GM12878 (cell line): ENCODE measurements around the gene ATP6V1F. TPM values are rescaled to one million over a fixed set of nuclear protein-coding genes. Genes with fewer than 3 reads are reported as not detected.

Source experiments
- ATAC-seq: fragments of 200-7000 bp; cut with Tn5 transposase; 3 replicates; pipeline ENCODE4 v1.9.1; 2020; ENCODE audit warnings: mild to moderate bottlenecking, moderate library complexity
- BruUV-seq: library from RNA; stranded (reverse); fragments of 400-500 nt; replicated peaks from 2 replicates; lab custom pipeline; 2021; lab: Mats Ljungman, UMichigan
- CTCF ChIA-PET: fragments of 300-600 bp; sonication (Branson Sonifier 250); formaldehyde crosslinking; extraction: SDS; loops from one replicate; lab custom pipeline; 2021; ENCODE audit warnings: inconsistent platforms; lab: Yijun Ruan, JAX
- POLR2A ChIA-PET: fragments of 350-600 bp; formaldehyde crosslinking; extraction: SDS; loops from one replicate; lab custom pipeline; 2021; ENCODE audit warnings: inconsistent platforms; lab: Charles Lee
- RAD21 ChIA-PET: fragments of 300-600 bp; sonication (Branson Sonifier 250); formaldehyde crosslinking; loops from one replicate; lab custom pipeline; 2023; ENCODE audit warnings: antibody characterized with exemption; ENCODE audit not compliant: unreplicated experiment; lab: Charles Lee
- SMC1A ChIA-PET: fragments of 300-600 bp; sonication (Branson Sonifier 250); formaldehyde crosslinking; loops from one replicate; lab custom pipeline; 2023; ENCODE audit not compliant: unreplicated experiment, uncharacterized antibody; lab: Charles Lee
- DNase-seq: peaks from one replicate; pipeline ENCODE4 v3.0.0-alpha.2; 2011; ENCODE audit warnings: low read depth, low spot score
- FAIRE-seq: peaks from 3 replicates; lab custom pipeline; 2011; peaks lifted over from hg19 to GRCh38; lab: Jason Lieb, UNC
- H2AFZ ChIP-seq: 2 replicates; pipeline ENCODE4 v1.6.0; 2011; ENCODE audit warnings: low read depth, low read length, control low read depth; ENCODE audit not compliant: control insufficient read depth
- H3K27ac ChIP-seq: 2 replicates; pipeline ENCODE4 v1.5.1; 2011; ENCODE audit warnings: control low read depth; ENCODE audit not compliant: control insufficient read depth, insufficient read depth
- H3K27me3 ChIP-seq, 2 experiments: replicated peaks in 1 of 2; 2 replicates each; pipeline versions ENCODE4 v1.6.0 to v1.6.1; 2011; ENCODE audit warnings: low read length in 1 of 2; ENCODE audit not compliant: control insufficient read depth in 2 of 2, insufficient read depth in 2 of 2
- H3K36me3 ChIP-seq, 2 experiments: 2 replicates each; pipeline ENCODE4 v1.5.1; 2011; ENCODE audit warnings: low read length in 1 of 2; ENCODE audit not compliant: control insufficient read depth in 2 of 2, insufficient read depth in 2 of 2
- H3K4me1 ChIP-seq: 2 replicates; pipeline ENCODE4 v1.6.1; 2011; ENCODE audit warnings: mild to moderate bottlenecking, low read length, moderate library complexity, mixed read lengths; ENCODE audit not compliant: control insufficient read depth, insufficient read depth
- H3K4me2 ChIP-seq: 2 replicates; pipeline ENCODE4 v1.6.0; 2011; ENCODE audit warnings: control low read depth; ENCODE audit not compliant: control insufficient read depth, insufficient read depth
- H3K4me3 ChIP-seq: fragments of 200-600 bp; sonication (generic); 2 replicates; pipeline ENCODE4 v1.5.1; 2016
- H3K79me2 ChIP-seq: 2 replicates; pipeline ENCODE4 v1.6.0; 2011; ENCODE audit warnings: low read length; ENCODE audit not compliant: control insufficient read depth, insufficient read depth
- H3K9ac ChIP-seq: 2 replicates; pipeline ENCODE4 v1.8.0; 2011; ENCODE audit warnings: low read length, control low read depth, mixed read lengths; ENCODE audit not compliant: control insufficient read depth, insufficient read depth
- H3K9me3 ChIP-seq: replicated peaks from 3 replicates; pipeline ENCODE4 v1.5.1; 2011; ENCODE audit warnings: mild to moderate bottlenecking, low read length; ENCODE audit not compliant: control insufficient read depth, insufficient read depth
- H4K20me1 ChIP-seq: 2 replicates; pipeline ENCODE4 v1.6.0; 2011; ENCODE audit not compliant: control insufficient read depth, insufficient read depth
- MTA2 ChIP-seq: fragments of 450-650 bp; IDR thresholded peaks from 2 replicates; pipeline ENCODE4 v1.6.1; 2016; ENCODE audit warnings: low read depth, mild to moderate bottlenecking, moderate library complexity
- RELA ChIP-seq: fragments of 450-650 bp; IDR thresholded peaks from 2 replicates; pipeline ENCODE4 v1.8.0; 2014; ENCODE audit warnings: borderline replicate concordance; ENCODE audit not compliant: partially characterized antibody
- YBX1 ChIP-seq: fragments of 450-650 bp; IDR thresholded peaks from 2 replicates; pipeline ENCODE4 v1.6.1; 2016; ENCODE audit warnings: antibody characterized with exemption
- WGBS: methylation state at CpG from one replicate; pipeline ENCODE4 v1.1.6; 2016; ENCODE audit warnings: low lambda C conversion rate; ENCODE audit not compliant: insufficient replicate concordance, insufficient coverage; ENCODE audit errors: missing lambda C conversion rate; 5-methylcytosine and 5-hydroxymethylcytosine counted together
- in situ Hi-C: fragments of 300-500 bp; cut with MboI; formaldehyde crosslinking; loops from 9 replicates; pipeline ENCODE4 v1.14.3; 2018; ENCODE audit warnings: mixed read lengths
- intact Hi-C: fragments of 100-400 bp; cut with micrococcal nuclease; formaldehyde crosslinking; loops from one replicate; pipeline ENCODE4 v1.14.2; 2022; ENCODE audit not compliant: unreplicated experiment
- polyA plus RNA-seq, 11 experiments: library from polyadenylated mRNA; depleted of rRNA in 4 of 11; unstranded in 6 of 11; stranded (reverse) in 5 of 11; fragments of >200 nt; fragmentation: Nextera tagmentation in 4 of 11; fragmentation: Illumina TruSeq in 1 of 11; extraction: Ambion mirVana in 4 of 11; extraction: Trizol in 1 of 11; gene quantifications; 1 replicate in 1 of 11; 2 replicates in 10 of 11; pipeline versions ENCODE4 v1.2.1 to v1.2.3, GENCODE V29; 2011 to 2016; ENCODE audit warnings: inconsistent platforms in 2 of 11, missing spikeins in 2 of 11, low read depth in 1 of 11
- total RNA-seq, 4 experiments: library from RNA; depleted of rRNA in 3 of 4; stranded (reverse); fragments of >200 nt in 3 of 4; fragmentation: Illumina TruSeq in 1 of 4; extraction: Trizol in 1 of 4; gene quantifications; 2 replicates each; pipeline versions ENCODE4 v1.2.1 to v1.2.3, GENCODE V29; 2013 to 2021
- TF ChIP-seq, protein P1 (sequence below): IDR thresholded peaks from 2 replicates; pipeline ENCODE4 v1.6.1; 2012; ENCODE audit warnings: low read depth, low read length, improper control_type of control experiment
- TF ChIP-seq, protein P2 (sequence below): IDR thresholded peaks from 2 replicates; pipeline ENCODE4 v1.6.1; 2011; ENCODE audit warnings: borderline replicate concordance, low read depth, mild to moderate bottlenecking, moderate library complexity, low read length; ENCODE audit not compliant: insufficient read depth, poor library complexity, severe bottlenecking

Gene ATP6V1F
- total and polyA plus RNA-seq, 10 of the 15 experiments (the other 5 are each of a cell fraction or from before 2014, with no cell fraction given) = 111 to 343 (median 203) TPM

DNA sequence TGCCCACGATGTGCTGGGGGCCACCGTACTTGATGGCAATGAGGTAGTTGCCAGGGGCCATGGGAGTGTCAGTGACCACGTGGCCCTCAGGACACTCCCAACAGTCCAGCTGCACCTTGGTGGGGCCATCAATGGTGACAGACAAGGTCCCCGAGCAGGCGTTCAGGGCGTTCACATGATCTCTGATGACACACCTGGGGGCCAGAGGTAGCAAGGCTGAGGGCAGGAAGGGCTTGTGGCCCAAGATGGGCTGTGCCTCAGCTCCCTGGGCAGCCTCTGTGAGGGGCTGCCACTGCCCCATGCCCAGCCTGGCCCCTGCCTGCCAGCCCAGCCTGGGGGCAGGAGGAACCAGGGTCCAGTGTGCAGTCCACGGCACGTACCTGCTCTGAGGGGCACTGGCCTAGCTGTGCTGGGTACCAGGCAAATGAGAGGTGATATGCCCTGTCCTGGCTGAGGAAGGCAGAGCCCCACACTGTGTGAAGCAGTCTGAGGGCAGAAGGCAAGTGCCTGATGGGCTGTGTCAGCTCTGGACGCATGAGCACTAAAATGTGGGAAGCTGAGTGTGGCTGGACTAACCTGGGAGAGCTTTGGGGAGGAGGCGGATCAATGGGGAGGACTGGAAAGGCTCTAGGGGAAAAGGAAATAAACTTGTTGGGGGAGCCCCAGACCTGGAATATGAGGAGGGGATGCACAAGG lies 51.4 kb downstream of the ATP6V1F start:
- no peak overlapping the region for H3K4me3 ChIP-seq
- ATAC-seq = peak; percentile 31
- in situ Hi-C loops (no loop called here), intact Hi-C loops (no loop called here)
- H3K9ac ChIP-seq = no peak overlapping the region; the same call in 1 of the 2 replicates
- DNase-seq = no peak
- peak overlapping the region; percentile 77 for H2AFZ ChIP-seq
- 38% methylated on average over 8 of the region's 10 CpGs for WGBS
- peak overlapping the region; percentile 24 for H3K27ac ChIP-seq
- H3K27me3 ChIP-seq = no peaks in the 10 kb centered on the region
- H3K79me2 ChIP-seq = no peaks in the 10 kb centered on the region
- ChIA-PET SMC1A (interaction anchor here (1.0 to 1.5 kb wide), 6 partner anchors 19 to 178 kb away, joined by 4 to 14 read pairs (median 4); no protein-coding TSS in a partner anchor), RAD21 (interaction anchor here (0.6 to 1.8 kb wide), 12 partner anchors 14 to 258 kb away, joined by 3 to 20 read pairs (median 4); partner anchors contain the start of gene TNPO3), CTCF (interaction anchor here (0.9 to 1.7 kb wide), 8 partner anchors 10 to 296 kb away, joined by 3 to 6 read pairs (median 4); no protein-coding TSS in a partner anchor), POLR2A (interaction anchor here (0.7 to 2.1 kb wide), 7 partner anchors 16 to 233 kb away, joined by 3 to 20 read pairs (median 7); partner anchors contain the start of gene IRF5)
- H3K9me3 ChIP-seq = no peaks in the 10 kb centered on the region
- H3K4me2 ChIP-seq = peak overlapping the region; percentile 50
- H4K20me1 ChIP-seq = no peaks in the 10 kb centered on the region
- TF ChIP-seq RELA (no peak), MTA2 (no peak), YBX1 (no peak)
- TF ChIP-seq, protein P1, sequence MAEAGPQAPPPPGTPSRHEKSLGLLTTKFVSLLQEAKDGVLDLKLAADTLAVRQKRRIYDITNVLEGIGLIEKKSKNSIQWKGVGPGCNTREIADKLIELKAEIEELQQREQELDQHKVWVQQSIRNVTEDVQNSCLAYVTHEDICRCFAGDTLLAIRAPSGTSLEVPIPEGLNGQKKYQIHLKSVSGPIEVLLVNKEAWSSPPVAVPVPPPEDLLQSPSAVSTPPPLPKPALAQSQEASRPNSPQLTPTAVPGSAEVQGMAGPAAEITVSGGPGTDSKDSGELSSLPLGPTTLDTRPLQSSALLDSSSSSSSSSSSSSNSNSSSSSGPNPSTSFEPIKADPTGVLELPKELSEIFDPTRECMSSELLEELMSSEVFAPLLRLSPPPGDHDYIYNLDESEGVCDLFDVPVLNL = no peak
- TF ChIP-seq, protein P2, sequence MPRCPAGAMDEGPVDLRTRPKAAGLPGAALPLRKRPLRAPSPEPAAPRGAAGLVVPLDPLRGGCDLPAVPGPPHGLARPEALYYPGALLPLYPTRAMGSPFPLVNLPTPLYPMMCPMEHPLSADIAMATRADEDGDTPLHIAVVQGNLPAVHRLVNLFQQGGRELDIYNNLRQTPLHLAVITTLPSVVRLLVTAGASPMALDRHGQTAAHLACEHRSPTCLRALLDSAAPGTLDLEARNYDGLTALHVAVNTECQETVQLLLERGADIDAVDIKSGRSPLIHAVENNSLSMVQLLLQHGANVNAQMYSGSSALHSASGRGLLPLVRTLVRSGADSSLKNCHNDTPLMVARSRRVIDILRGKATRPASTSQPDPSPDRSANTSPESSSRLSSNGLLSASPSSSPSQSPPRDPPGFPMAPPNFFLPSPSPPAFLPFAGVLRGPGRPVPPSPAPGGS = no peak
- FAIRE-seq = no peak
- H3K4me1 ChIP-seq = peaks cover 18% of the 10 kb centered on the region
- BruUV-seq = no TSS peak
- no peaks in the 10 kb centered on the region for H3K36me3 ChIP-seq
